A673 (cell line): ENCODE measurements around the gene DUOX1. TPM values are rescaled to one million over a fixed set of nuclear protein-coding genes. Genes with fewer than 3 reads are reported as not detected.

Source experiments
- BruUV-seq: library from RNA; stranded (reverse); fragments of 400-500 nt; replicated peaks from 2 replicates; lab custom pipeline; 2021; lab: Mats Ljungman, UMichigan
- CTCF ChIA-PET: fragments of 300-600 bp; sonication (Branson Sonifier 250); formaldehyde crosslinking; loops from one replicate; lab custom pipeline; 2022; ENCODE audit warnings: antibody characterized with exemption; lab: Charles Lee
- POLR2A ChIA-PET: fragments of 300-600 bp; sonication (Branson Sonifier 250); formaldehyde crosslinking; loops from one replicate; lab custom pipeline; 2022; ENCODE audit warnings: antibody characterized with exemption; ENCODE audit not compliant: low non-redundant PET; lab: Charles Lee
- DNase-seq: peaks from one replicate; pipeline ENCODE4 v3.0.0-alpha.2; 2015; ENCODE audit warnings: low spot score
- H3K27ac ChIP-seq: fragments of 200-600 bp; sonication (generic); 2 replicates; pipeline ENCODE4 v1.5.1; 2016; ENCODE audit warnings: mixed run types, low read depth, mild to moderate bottlenecking, mixed read lengths, antibody characterized with exemption, low read length; ENCODE audit not compliant: poor library complexity, severe bottlenecking
- H3K27me3 ChIP-seq: fragments of 200-600 bp; sonication (generic); replicated peaks from 2 replicates; pipeline ENCODE4 v1.6.1; 2017; ENCODE audit warnings: mixed run types, low read depth, mild to moderate bottlenecking, mixed read lengths, antibody characterized with exemption, low read length; ENCODE audit not compliant: insufficient read depth, poor library complexity
- H3K36me3 ChIP-seq: fragments of 200-600 bp; sonication (generic); 2 replicates; pipeline ENCODE4 v1.6.1; 2016; ENCODE audit warnings: mixed run types, mild to moderate bottlenecking, mixed read lengths, antibody characterized with exemption, low read length; ENCODE audit not compliant: insufficient read depth, poor library complexity, severe bottlenecking
- H3K4me1 ChIP-seq: fragments of 200-600 bp; sonication (generic); 2 replicates; pipeline ENCODE4 v1.6.1; 2017; ENCODE audit warnings: mixed run types, mild to moderate bottlenecking, mixed read lengths, antibody characterized with exemption, low read length; ENCODE audit not compliant: insufficient read depth, poor library complexity, severe bottlenecking
- H3K4me3 ChIP-seq: fragments of 200-600 bp; sonication (generic); 2 replicates; pipeline ENCODE4 v1.5.1; 2016; ENCODE audit warnings: low read depth, mixed run types, mild to moderate bottlenecking, mixed read lengths, low read length; ENCODE audit not compliant: poor library complexity, severe bottlenecking
- H3K9me3 ChIP-seq: fragments of 200-600 bp; sonication (generic); 2 replicates; pipeline ENCODE4 v1.6.1; 2016; ENCODE audit warnings: mixed run types, low read depth, mild to moderate bottlenecking, mixed read lengths, antibody characterized with exemption, low read length; ENCODE audit not compliant: poor library complexity, severe bottlenecking
- CTCF ChIP-seq: fragments of 300-800, 200-600 bp; sonication (generic); conservative IDR thresholded peaks from 2 replicates; pipeline ENCODE4 v1.5.1; 2017; ENCODE audit warnings: low read depth, mild to moderate bottlenecking, antibody characterized with exemption, low read length, moderate library complexity, mixed read lengths
- EZH2 ChIP-seq: fragments of 200-600 bp; sonication (generic); IDR thresholded peaks from 2 replicates; pipeline ENCODE4 v1.6.1; 2017; ENCODE audit warnings: borderline replicate concordance, low read depth, mild to moderate bottlenecking, mixed read lengths, antibody characterized with exemption, low read length; ENCODE audit not compliant: poor library complexity, severe bottlenecking
- intact Hi-C: fragments of 100-400 bp; cut with micrococcal nuclease; formaldehyde crosslinking; loops from one replicate; pipeline ENCODE4 v1.10.0; 2022; ENCODE audit not compliant: unreplicated experiment
- total RNA-seq: library from RNA; stranded (reverse); gene quantifications from 2 replicates; pipeline ENCODE4 v1.2.3, GENCODE V29; 2021

Gene DUOX1
- total RNA-seq, 1 experiment from 2014 or later: 1.7 TPM

GRCh38 chr15:45093013-45093412 is 36.8 kb upstream of the DUOX1 start:
- TF ChIP-seq EZH2: no peak
- TF ChIP-seq CTCF: no peak
- POLR2A ChIA-PET: no interaction called here

GRCh38 chr15:45093622-45094357 is 36.0 kb upstream of the DUOX1 start:
- no peaks in the 10 kb centered on the region for H3K36me3 ChIP-seq
- CTCF ChIA-PET: no interaction called here
- no peak for DNase-seq
- H3K9me3 ChIP-seq: no peaks in the 10 kb centered on the region
- no peak overlapping the region for H3K27ac ChIP-seq
- no peaks in the 10 kb centered on the region for H3K27me3 ChIP-seq
- H3K4me3 ChIP-seq: no peak overlapping the region
- TF ChIP-seq CTCF: no peak
- TF ChIP-seq EZH2: no peak
- intact Hi-C loops: no loop called here
- no TSS peak for BruUV-seq
- POLR2A ChIA-PET: no interaction called here
- H3K4me1 ChIP-seq: no peaks in the 10 kb centered on the region

More at GRCh38 chr15:45093013-45093412, 36.8 kb upstream of the DUOX1 start:
- H3K4me1 ChIP-seq: no peaks in the 10 kb centered on the region
- DNase-seq: no peak
- no TSS peak for BruUV-seq
- no peaks in the 10 kb centered on the region for H3K36me3 ChIP-seq
- intact Hi-C loops: no loop called here
- H3K27me3 ChIP-seq: no peaks in the 10 kb centered on the region
- CTCF ChIA-PET: no interaction called here
- no peaks in the 10 kb centered on the region for H3K9me3 ChIP-seq
- no peak overlapping the region for H3K27ac ChIP-seq
- H3K4me3 ChIP-seq: no peak overlapping the region

DNA sequence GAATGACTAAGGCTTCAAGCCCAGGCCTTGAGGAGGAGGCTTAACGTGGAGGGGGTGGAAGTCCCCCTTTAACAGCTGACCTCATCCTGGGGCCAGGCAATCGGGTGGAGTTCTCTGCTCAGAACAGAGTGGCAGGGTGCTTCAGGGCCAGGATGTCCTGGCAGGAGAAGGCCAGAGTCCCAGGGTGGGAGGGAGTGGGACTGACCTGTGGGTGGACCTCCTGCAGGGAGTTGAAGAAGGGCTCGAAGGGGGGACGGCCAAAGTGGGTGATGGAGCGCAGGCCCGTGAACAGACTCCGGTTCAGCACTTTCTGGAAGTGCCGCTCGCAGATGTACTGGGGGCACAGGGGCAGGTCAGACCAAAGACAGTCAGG is 35.5 kb upstream of the DUOX1 start:
- no peaks in the 10 kb centered on the region for H3K27me3 ChIP-seq
- ChIA-PET POLR2A (no interaction called here), CTCF (no interaction called here)
- no peaks in the 10 kb centered on the region for H3K36me3 ChIP-seq
- BruUV-seq: no TSS peak
- H3K4me1 ChIP-seq: no peaks in the 10 kb centered on the region
- intact Hi-C loops: no loop called here
- no peaks in the 10 kb centered on the region for H3K9me3 ChIP-seq
- no peak for TF ChIP-seq CTCF
- TF ChIP-seq EZH2: no peak
- H3K4me3 ChIP-seq: no peak overlapping the region
- H3K27ac ChIP-seq: no peak overlapping the region
- DNase-seq: no peak
